A549 (cell line): ENCODE results near the gene BEX4.

Experiments
- BHLHE40 ChIP-seq: IDR thresholded peaks from 2 replicates; pipeline ENCODE4 v1.6.1; 2012; ENCODE audit warnings: low read depth, low read length, inconsistent platforms
- JUNB ChIP-seq: fragments of >200 bp; sonication (Bioruptor Twin); formaldehyde crosslinking; IDR thresholded peaks from 2 replicates; pipeline ENCODE4 v1.6.1; 2016
- NFE2L2 ChIP-seq: fragments of 150-350 bp; conservative IDR thresholded peaks from 2 replicates; pipeline ENCODE4 v1.6.1; 2014; ENCODE audit warnings: low read length
- REST ChIP-seq: fragments of 200-600 bp; sonication (generic); IDR thresholded peaks from 2 replicates; pipeline ENCODE4 v1.6.1; 2016; ENCODE audit warnings: antibody characterized with exemption, mild to moderate bottlenecking, moderate library complexity
- TF ChIP-seq, protein P1 (sequence below): fragments of >200 bp; sonication (Bioruptor Twin); formaldehyde crosslinking; IDR thresholded peaks from 3 replicates; pipeline ENCODE4 v1.5.1; 2016

GRCh38 chrX:103211012-103211715 is 3.7 kb upstream of the BEX4 start:
- TF ChIP-seq JUNB (no peak), REST (no peak), BHLHE40 (no peak), NFE2L2 (no peak)
- TF ChIP-seq, protein P1, sequence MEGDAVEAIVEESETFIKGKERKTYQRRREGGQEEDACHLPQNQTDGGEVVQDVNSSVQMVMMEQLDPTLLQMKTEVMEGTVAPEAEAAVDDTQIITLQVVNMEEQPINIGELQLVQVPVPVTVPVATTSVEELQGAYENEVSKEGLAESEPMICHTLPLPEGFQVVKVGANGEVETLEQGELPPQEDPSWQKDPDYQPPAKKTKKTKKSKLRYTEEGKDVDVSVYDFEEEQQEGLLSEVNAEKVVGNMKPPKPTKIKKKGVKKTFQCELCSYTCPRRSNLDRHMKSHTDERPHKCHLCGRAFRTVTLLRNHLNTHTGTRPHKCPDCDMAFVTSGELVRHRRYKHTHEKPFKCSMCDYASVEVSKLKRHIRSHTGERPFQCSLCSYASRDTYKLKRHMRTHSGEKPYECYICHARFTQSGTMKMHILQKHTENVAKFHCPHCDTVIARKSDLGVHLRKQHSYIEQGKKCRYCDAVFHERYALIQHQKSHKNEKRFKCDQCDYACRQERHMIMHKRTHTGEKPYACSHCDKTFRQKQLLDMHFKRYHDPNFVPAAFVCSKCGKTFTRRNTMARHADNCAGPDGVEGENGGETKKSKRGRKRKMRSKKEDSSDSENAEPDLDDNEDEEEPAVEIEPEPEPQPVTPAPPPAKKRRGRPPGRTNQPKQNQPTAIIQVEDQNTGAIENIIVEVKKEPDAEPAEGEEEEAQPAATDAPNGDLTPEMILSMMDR, result peak; percentile 60
